Ascending aorta (tissue), 2 donors: ENCODE results near the gene MAFF. TPM values are rescaled to one million over a fixed set of nuclear protein-coding genes. Genes with fewer than 3 reads are reported as not detected.

Source experiments
- DNase-seq, 2 donors: peaks; one replicate each; pipeline ENCODE4 v3.0.0-alpha.2; 2019; ENCODE audit warnings: low spot score in 2 of 2
- H3K27ac ChIP-seq, 2 donors: fragments of 200-600 bp; sonication (generic); one replicate each; pipeline ENCODE4 v1.5.1; 2016 to 2017; ENCODE audit warnings: mild to moderate bottlenecking in 1 of 2
- H3K27me3 ChIP-seq: fragments of 200-600 bp; sonication (generic); one replicate; pipeline ENCODE4 v1.5.1; 2017
- H3K36me3 ChIP-seq, 2 donors: fragments of 200-600 bp; sonication (generic); one replicate each; pipeline ENCODE4 v1.5.1; 2016
- H3K4me1 ChIP-seq, 2 donors: fragments of 200-600 bp; sonication (generic); one replicate each; pipeline ENCODE4 v1.5.1; 2016 to 2017; ENCODE audit warnings: mild to moderate bottlenecking in 1 of 2
- H3K4me3 ChIP-seq, 2 donors: fragments of 200-600 bp; sonication (generic); one replicate each; pipeline ENCODE4 v1.5.1; 2016 to 2017; ENCODE audit warnings: mild to moderate bottlenecking in 1 of 2
- H3K9me3 ChIP-seq, 2 donors: fragments of 200-600 bp; sonication (generic); one replicate each; pipeline ENCODE4 v1.5.1; 2016
- CTCF ChIP-seq, 3 experiments: fragments of 200-600 bp in 2 of 3; fragments of 450-650 bp in 1 of 3; sonication (generic) in 2 of 3; IDR thresholded peaks; one replicate each; pipeline ENCODE4 v1.5.1; 2016 to 2019; ENCODE audit warnings: antibody characterized with exemption in 3 of 3, mild to moderate bottlenecking in 1 of 3, moderate library complexity in 1 of 3
- intact Hi-C: fragments of 100-400 bp; cut with DNase I; formaldehyde crosslinking; loops from one replicate; pipeline ENCODE4 v1.15.1; 2023
- total RNA-seq: library from RNA; depleted of rRNA; stranded (reverse); fragments of >200 nt; gene quantifications from one replicate; pipeline ENCODE4 v1.1.0, GENCODE V29; 2016

Gene MAFF
- total RNA-seq, 1 donor from 2014 or later: 183 TPM

DNA sequence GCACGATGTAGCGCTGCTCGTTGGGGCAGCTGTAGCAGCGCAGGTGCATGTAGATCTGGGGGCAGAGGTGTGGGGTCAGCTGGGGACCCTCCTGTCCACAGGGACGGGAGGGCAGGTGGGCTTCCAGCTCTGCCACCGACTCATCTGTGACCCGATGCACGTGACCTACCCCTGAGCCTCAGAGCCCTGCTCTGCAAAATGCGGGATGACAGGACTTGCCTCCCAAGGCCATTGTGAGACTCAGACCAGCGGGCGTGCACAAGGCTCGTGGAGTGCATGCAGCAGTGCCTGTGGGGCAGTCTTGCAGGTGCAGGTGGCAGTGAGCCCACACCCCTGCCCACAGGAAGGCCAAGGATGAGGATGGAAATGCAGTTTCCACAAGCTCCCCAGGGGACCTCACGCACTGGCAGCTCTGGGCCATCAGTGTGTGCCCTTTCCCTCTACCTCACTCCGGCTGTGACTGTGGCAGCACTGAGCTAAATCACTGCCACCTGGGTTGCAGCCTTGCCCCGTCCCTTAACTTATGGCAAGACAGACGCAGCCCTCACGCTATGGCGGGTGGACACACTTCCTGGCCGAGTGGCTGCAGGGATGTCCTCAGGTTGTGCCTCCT, 44.4 kb downstream of the MAFF start:
- intact Hi-C loops: no loop called here
- Histone ChIP-seq H3K4me3 (peak overlapping the region in 1 of 2 donors; percentile 6), H3K9me3 (no peaks in the 10 kb centered on the region), H3K27me3 (no peaks in the 10 kb centered on the region), H3K36me3 (peaks cover 29 to 40% of the 10 kb centered on the region in 2 donors), H3K4me1 (peaks cover 20 to 42% of the 10 kb centered on the region in 2 donors), H3K27ac (peak overlapping the region; percentile 82 to 85)
- DNase-seq: no peak
- TF ChIP-seq CTCF (IDR thresholded peaks at IDR 0.05): no peak

DNA sequence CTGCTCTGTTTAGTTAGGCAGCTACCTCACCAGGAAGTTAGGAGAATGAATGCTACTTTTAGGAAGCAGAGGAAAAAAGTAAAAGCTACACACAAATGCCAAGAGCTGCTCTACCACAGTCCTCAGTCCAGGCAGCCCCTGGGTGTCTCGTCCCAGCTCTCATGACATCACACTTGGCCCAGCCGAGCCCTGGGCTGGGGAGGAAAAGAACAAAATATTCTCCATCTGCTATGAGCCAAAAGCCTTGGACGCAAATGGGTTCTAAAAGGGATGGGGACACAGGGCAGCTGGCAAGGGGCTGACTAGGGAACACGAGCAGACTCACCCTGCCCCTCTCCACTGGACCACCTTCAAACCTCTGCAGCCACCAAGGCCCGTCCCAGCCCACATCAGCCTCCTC, 44.9 kb downstream of the MAFF start:
- H3K4me3 ChIP-seq: peak overlapping the region in 1 of 2 donors; percentile 6
- peak overlapping the region; percentile 82 to 85 for H3K27ac ChIP-seq
- H3K9me3 ChIP-seq: no peaks in the 10 kb centered on the region
- H3K4me1 ChIP-seq: peaks cover 20 to 43% of the 10 kb centered on the region in 2 donors
- TF ChIP-seq CTCF (IDR thresholded peaks at IDR 0.05): no peak
- H3K36me3 ChIP-seq: peaks cover 29 to 40% of the 10 kb centered on the region in 2 donors
- no peaks in the 10 kb centered on the region for H3K27me3 ChIP-seq
- DNase-seq: peak in 1 of 2 donors; percentile 91
- intact Hi-C loops: no loop called here

GRCh38 chr22:38247713-38248112, 45.9 kb downstream of the MAFF start:
- TF ChIP-seq CTCF (IDR thresholded peaks at IDR 0.05): no peak
- no peak for DNase-seq
- no peaks in the 10 kb centered on the region for H3K9me3 ChIP-seq
- no peak overlapping the region for H3K4me3 ChIP-seq
- H3K4me1 ChIP-seq: peaks cover 17 to 50% of the 10 kb centered on the region in 2 donors
- H3K27ac ChIP-seq: peak overlapping the region; percentile 82 to 85
- peaks cover 29 to 39% of the 10 kb centered on the region in 2 donors for H3K36me3 ChIP-seq
- H3K27me3 ChIP-seq: no peaks in the 10 kb centered on the region
- intact Hi-C loops: no loop called here

DNA sequence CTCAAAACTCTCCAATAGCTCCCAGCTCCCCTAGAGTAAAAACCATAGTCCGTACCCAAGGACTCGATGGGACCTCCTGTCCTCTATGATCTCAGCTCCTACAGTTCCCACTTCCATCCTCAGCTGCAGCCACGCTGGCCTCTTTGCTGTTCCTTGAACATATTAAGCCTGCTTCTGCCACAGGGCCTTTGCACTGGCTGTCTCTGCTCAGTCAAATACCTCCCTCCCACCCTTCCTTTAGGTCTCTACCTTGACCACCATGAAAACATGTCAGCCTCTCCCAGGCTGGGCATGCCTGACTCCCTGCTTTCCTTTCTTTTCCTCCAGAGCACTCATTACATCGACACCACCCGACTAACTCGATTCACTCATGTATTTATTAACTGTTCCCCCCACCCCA, 46.5 kb downstream of the MAFF start:
- peaks cover 29 to 33% of the 10 kb centered on the region in 2 donors for H3K36me3 ChIP-seq
- no peaks in the 10 kb centered on the region for H3K9me3 ChIP-seq
- H3K4me3 ChIP-seq: no peak overlapping the region
- DNase-seq: no peak
- peak overlapping the region; percentile 82 to 85 for H3K27ac ChIP-seq
- no peak for TF ChIP-seq CTCF (IDR thresholded peaks at IDR 0.05)
- H3K4me1 ChIP-seq: peaks cover 17 to 48% of the 10 kb centered on the region in 2 donors
- no peaks in the 10 kb centered on the region for H3K27me3 ChIP-seq
- intact Hi-C loops: no loop called here

DNA sequence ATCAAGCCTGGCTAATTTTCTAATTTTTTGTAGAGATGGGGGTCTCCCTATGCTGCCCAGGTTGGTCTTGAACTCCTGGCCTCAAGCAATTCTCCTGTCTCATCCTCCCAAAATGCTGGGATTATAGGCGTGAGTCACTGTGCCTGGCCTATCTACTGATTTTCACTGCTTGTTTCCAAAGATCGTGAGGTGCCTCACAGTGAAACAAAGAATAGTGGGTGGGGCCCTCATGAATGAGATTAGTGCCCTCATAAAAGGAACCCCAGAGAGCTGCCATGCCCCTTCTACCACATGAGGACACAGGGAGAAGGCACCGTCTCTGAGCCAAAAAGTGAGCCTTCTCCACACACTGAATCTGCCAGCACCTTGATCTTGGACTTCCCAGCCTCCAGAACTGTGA, 47.5 kb downstream of the MAFF start:
- no peak for TF ChIP-seq CTCF (IDR thresholded peaks at IDR 0.05)
- Histone ChIP-seq H3K36me3 (peaks cover 21 to 25% of the 10 kb centered on the region in 2 donors), H3K9me3 (no peaks in the 10 kb centered on the region), H3K27me3 (no peaks in the 10 kb centered on the region), H3K27ac (no peak overlapping the region), H3K4me3 (no peak overlapping the region), H3K4me1 (peaks cover 17 to 47% of the 10 kb centered on the region in 2 donors)
- no peak for DNase-seq
- intact Hi-C loops: no loop called here
